DOHH2 (cell line): ENCODE measurements around the gene NEGR1.

Experiments
- EZH2phosphoT487 ChIP-seq: fragments of 200-600 bp; sonication (generic); IDR thresholded peaks from 2 replicates; pipeline ENCODE4 v1.6.1; 2017; ENCODE audit warnings: borderline replicate concordance, mild to moderate bottlenecking, antibody characterized with exemption, low read length, moderate library complexity, mixed read lengths
- TF ChIP-seq, protein P1 (sequence below): fragments of 200-600 bp; sonication (generic); IDR thresholded peaks from one replicate; pipeline ENCODE4 v1.5.1; 2014; ENCODE audit warnings: antibody characterized with exemption, mild to moderate bottlenecking, low read depth, low read length; ENCODE audit not compliant: poor library complexity, severe bottlenecking

DNA sequence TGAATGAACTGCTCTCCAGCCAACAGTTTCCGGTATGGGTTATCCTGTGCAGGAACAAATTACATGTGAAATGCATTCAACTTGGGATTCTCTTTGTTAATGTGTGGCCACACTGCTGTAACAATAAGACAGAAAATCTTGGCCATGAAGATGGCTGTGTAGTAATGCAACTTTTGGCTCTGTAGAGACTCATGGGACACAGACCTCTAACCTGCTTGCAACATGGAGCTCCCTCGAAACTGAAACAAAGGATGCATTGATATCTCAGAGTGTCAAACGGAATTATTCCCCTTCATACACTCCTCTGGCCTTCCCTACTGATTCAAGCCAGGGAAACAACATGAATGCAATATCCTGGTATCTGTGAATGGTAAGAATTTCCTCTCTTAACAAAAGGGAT, 642.2 kb downstream of the NEGR1 start:
- TF ChIP-seq, protein P1, sequence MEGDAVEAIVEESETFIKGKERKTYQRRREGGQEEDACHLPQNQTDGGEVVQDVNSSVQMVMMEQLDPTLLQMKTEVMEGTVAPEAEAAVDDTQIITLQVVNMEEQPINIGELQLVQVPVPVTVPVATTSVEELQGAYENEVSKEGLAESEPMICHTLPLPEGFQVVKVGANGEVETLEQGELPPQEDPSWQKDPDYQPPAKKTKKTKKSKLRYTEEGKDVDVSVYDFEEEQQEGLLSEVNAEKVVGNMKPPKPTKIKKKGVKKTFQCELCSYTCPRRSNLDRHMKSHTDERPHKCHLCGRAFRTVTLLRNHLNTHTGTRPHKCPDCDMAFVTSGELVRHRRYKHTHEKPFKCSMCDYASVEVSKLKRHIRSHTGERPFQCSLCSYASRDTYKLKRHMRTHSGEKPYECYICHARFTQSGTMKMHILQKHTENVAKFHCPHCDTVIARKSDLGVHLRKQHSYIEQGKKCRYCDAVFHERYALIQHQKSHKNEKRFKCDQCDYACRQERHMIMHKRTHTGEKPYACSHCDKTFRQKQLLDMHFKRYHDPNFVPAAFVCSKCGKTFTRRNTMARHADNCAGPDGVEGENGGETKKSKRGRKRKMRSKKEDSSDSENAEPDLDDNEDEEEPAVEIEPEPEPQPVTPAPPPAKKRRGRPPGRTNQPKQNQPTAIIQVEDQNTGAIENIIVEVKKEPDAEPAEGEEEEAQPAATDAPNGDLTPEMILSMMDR, result no peak
- TF ChIP-seq EZH2phosphoT487, result no peak
